Activated CD8-positive, alpha-beta memory T cell treated with anti-CD3 and anti-CD28 coated beads for 4 hours (primary cell): ENCODE results near the gene CHERP.
"Not testable (repeated sequence)": the region's sequence is repeated elsewhere in the genome, so short reads cannot be mapped to it uniquely, and the experiment has no call there.

Experiments
- DNase-seq, 2 donors: peaks; one replicate each; pipeline ENCODE4 v3.0.0-alpha.2; 2020; ENCODE audit warnings: low read depth in 2 of 2

Gene CHERP

DNA sequence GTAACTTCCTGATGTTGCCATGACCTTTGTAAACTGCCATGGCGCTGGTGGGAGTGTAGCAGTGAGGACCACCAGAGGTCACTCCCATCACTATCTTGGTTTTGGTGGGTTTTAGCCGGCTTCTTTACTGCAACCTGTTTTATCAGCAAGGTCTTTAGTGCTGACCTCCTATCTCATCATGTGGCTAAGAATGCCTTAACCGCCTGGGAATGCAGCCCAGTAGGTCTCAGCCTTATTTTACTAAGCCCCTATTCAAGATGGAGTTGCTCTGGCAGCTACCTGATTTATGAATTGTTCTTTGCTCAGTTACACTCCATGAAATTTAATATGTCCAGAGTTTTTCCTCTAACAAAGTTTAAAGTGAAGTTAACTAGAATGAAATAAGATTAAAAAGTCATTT, 65.8 kb downstream of the CHERP start:
- DNase-seq: no peak

DNA sequence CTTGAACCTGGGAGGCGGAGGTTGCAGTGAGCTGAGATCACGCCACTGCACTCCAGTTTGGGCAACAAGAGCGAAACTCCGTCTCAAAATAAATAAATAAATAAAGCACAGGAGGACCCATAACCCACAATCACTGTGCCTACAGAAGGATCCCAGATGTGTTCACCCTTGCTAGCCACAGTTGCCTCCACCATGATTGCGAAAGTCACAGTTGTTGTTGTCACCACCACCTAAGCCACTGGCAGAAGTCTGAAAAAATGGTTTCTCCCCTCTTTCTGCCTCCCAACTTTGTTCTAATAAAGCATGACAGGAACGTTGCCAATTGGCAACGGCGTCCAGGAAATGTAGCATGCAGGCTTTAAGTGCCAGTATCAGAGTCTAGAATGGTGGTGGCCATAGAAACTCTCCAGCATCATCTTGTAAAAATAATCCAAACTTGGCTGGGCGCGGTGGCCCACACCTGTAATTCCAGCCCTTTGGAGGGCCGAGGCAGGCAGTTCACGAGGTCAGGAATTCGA, 68.3 kb downstream of the CHERP start:
- DNase-seq: no peak

DNA sequence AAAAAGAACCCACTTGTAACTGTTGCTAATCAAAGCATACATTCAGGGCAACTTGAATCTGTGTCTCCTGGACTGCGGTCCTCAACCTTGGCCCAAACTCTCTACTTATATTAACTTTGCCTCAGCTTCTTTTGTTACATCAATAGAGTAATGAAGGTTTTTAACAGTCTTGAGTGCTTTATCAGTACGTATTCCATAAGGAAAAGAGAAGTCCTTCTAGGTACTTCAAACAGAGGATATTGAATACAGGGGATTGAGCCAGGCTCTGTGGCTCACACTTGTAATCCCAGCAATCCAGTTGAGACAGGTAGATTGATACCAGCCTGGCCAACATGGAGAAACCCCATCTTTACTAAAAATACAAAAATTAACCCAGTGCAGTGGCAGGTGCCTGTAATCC, 69.2 kb downstream of the CHERP start:
- no peak for DNase-seq

DNA sequence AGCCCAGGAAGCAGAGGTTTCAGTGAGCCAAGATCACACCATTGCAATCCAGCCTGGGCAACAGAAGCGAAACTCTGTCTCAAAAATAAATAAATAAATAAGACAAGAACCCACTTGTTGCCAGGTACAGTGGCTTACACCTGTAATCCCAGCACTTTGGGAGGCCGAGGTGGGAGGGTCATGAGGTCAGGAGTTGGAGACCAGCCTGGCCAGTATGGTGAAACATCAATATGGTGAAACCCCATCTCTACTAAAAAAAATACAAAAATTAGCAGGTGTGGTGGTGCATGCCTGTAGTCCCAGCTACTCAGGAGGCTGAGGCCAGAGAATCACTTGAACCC, 69.7 kb downstream of the CHERP start:
- DNase-seq: not testable (repeated sequence)

DNA sequence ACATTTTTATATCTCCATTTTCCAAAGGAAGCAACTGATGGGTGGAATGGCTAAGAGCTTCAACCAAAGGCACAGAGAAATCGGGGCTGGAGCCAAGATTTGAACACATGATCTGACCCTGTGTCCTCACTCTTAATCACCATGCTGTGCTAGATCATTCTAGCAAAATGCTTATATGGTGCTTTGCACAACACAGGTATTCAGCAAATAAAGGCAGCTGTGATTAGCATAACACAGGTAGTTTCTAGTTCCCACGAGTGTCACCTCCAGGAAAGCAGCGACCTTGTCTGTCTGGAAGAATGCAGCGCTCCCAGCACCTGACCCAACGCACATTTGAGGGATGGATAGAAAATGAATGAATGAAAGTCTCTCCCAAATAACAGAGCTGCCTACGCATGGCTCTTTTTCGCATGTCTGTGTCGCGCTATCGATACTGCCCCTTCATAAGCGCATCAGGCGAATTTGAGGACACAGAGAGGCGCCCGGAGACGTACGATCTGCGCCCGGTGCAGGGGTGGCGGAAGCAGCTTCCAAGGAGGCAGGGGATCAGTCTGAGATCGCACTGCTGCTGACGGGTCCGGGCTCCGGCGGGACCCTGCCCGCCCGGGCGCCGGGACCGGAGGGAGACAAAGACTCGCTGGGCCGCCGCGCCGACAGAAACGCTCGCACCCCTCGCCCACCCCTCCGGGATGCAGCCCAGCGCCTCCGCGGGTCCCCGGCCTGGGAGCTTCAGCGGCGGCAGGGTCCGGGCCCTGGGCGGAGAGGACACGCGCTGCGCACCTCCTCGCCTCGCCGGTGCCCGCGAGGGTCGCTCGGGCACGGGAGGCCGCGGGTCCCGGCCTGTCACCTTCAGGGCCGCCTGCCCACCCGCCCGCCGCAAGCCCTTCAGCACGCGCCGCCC, 71.1 kb downstream of the CHERP start:
- no peak for DNase-seq

DNA sequence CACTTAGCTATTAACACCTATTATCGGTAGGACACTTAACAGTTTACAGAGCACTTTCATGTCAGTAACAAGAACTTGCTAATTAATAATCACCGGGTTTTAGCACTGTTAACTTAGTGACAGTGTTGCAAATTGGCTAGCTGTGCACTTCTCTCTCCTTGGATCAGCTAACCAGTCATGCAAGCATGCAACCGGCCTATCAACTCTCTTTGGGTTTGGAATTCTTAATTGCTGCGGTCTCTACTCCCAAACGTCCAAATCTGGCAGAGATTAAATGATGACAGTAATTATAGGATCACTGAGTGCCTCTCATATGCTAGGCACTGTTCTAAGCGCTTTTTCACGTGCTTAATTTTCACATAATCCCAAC, 71.7 kb downstream of the CHERP start:
- no peak for DNase-seq
